ENCODE data around the gene CLCN2.

Gene CLCN2

GRCh38 chr3:184388936-184389230, 27.5 kb upstream of the CLCN2 start (continued):
- TF ChIP-seq TSHZ2 (CRISPR knock-in tag; IDR thresholded peaks at IDR 0.05) (no peak), CSRNP3 (CRISPR knock-in tag; IDR thresholded peaks at IDR 0.05) (no peak), CSDC2 (CRISPR knock-in tag; IDR thresholded peaks at IDR 0.05) (no peak), ZFP30 (CRISPR knock-in tag; IDR thresholded peaks at IDR 0.05) (no peak)

- ATAC-seq = no peak
- TF ChIP-seq ZNF8 (CRISPR knock-in tag; IDR thresholded peaks at IDR 0.05) (no peak), POU6F1 (CRISPR knock-in tag; IDR thresholded peaks at IDR 0.05; ENCODE audit: borderline replicate concordance, low read depth) (no peak), TCF4 (CRISPR knock-in tag; IDR thresholded peaks at IDR 0.05; ENCODE audit: borderline replicate concordance) (no peak), RARB (CRISPR knock-in tag; IDR thresholded peaks at IDR 0.05) (no peak), ZC3H10 (CRISPR knock-in tag; IDR thresholded peaks at IDR 0.05) (no peak), SNAI2 (CRISPR knock-in tag; IDR thresholded peaks at IDR 0.05) (no peak), ZFP30 (CRISPR knock-in tag; IDR thresholded peaks at IDR 0.05) (no peak), TSHZ2 (CRISPR knock-in tag; IDR thresholded peaks at IDR 0.05) (no peak), GLIS3 (CRISPR knock-in tag; IDR thresholded peaks at IDR 0.05) (no peak), ZNF70 (CRISPR knock-in tag; IDR thresholded peaks at IDR 0.05) (no peak), ARNTL (CRISPR knock-in tag; IDR thresholded peaks at IDR 0.05; ENCODE audit: borderline replicate concordance, low read depth) (no peak)
- TF ChIP-seq, protein P1, sequence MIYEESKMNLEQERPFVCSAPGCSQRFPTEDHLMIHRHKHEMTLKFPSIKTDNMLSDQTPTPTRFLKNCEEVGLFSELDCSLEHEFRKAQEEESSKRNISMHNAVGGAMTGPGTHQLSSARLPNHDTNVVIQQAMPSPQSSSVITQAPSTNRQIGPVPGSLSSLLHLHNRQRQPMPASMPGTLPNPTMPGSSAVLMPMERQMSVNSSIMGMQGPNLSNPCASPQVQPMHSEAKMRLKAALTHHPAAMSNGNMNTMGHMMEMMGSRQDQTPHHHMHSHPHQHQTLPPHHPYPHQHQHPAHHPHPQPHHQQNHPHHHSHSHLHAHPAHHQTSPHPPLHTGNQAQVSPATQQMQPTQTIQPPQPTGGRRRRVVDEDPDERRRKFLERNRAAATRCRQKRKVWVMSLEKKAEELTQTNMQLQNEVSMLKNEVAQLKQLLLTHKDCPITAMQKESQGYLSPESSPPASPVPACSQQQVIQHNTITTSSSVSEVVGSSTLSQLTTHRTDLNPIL (CRISPR knock-in tag; IDR thresholded peaks at IDR 0.05; ENCODE audit: low read depth) = no peak
- TF ChIP-seq, protein P2, sequence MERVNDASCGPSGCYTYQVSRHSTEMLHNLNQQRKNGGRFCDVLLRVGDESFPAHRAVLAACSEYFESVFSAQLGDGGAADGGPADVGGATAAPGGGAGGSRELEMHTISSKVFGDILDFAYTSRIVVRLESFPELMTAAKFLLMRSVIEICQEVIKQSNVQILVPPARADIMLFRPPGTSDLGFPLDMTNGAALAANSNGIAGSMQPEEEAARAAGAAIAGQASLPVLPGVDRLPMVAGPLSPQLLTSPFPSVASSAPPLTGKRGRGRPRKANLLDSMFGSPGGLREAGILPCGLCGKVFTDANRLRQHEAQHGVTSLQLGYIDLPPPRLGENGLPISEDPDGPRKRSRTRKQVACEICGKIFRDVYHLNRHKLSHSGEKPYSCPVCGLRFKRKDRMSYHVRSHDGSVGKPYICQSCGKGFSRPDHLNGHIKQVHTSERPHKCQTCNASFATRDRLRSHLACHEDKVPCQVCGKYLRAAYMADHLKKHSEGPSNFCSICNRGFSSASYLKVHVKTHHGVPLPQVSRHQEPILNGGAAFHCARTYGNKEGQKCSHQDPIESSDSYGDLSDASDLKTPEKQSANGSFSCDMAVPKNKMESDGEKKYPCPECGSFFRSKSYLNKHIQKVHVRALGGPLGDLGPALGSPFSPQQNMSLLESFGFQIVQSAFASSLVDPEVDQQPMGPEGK (CRISPR knock-in tag; IDR thresholded peaks at IDR 0.05; ENCODE audit: borderline replicate concordance) = no peak
These were observed 26.9 kb upstream of the CLCN2 start for GRCh38 chr3:184388164-184388935.

- no peak for ATAC-seq
- TF ChIP-seq GLIS3 (CRISPR knock-in tag; IDR thresholded peaks at IDR 0.05) (no peak), TOX (CRISPR knock-in tag; IDR thresholded peaks at IDR 0.05; ENCODE audit: borderline replicate concordance) (no peak), TSHZ2 (CRISPR knock-in tag; IDR thresholded peaks at IDR 0.05) (no peak), ARNTL (CRISPR knock-in tag; IDR thresholded peaks at IDR 0.05; ENCODE audit: borderline replicate concordance, low read depth) (no peak), RARB (CRISPR knock-in tag; IDR thresholded peaks at IDR 0.05) (no peak)
- TF ChIP-seq, protein P2 (CRISPR knock-in tag; IDR thresholded peaks at IDR 0.05; ENCODE audit: borderline replicate concordance) = no peak
These were observed 25.8 kb upstream of the CLCN2 start for GRCh38 chr3:184387174-184387714.
